PC-3 (cell line): ENCODE measurements around the gene SHTN1. TPM values are rescaled to one million over a fixed set of nuclear protein-coding genes. Genes with fewer than 3 reads are reported as not detected.

Experiments
- ATAC-seq: fragments of 200-7000 bp; cut with Tn5 transposase; 2 replicates; pipeline ENCODE4 v1.9.1; 2020; ENCODE audit warnings: mild to moderate bottlenecking, moderate library complexity
- BruUV-seq: library from RNA; stranded (reverse); fragments of 400-500 nt; replicated peaks from 2 replicates; lab custom pipeline; 2021; lab: Mats Ljungman, UMichigan
- CTCF ChIA-PET: fragments of 300-600 bp; sonication (Branson Sonifier 250); formaldehyde crosslinking; loops from one replicate; lab custom pipeline; 2022; ENCODE audit warnings: antibody characterized with exemption; lab: Charles Lee
- POLR2A ChIA-PET: fragments of 300-600 bp; sonication (Branson Sonifier 250); formaldehyde crosslinking; loops from one replicate; lab custom pipeline; 2022; ENCODE audit warnings: antibody characterized with exemption; ENCODE audit not compliant: unreplicated experiment; lab: Charles Lee
- DNase-seq: peaks from one replicate; pipeline ENCODE4 v3.0.0-alpha.2; 2015
- H2AFZ ChIP-seq: fragments of 300-600 bp; sonication (generic); 2 replicates; pipeline ENCODE4 v1.6.0; 2016; ENCODE audit warnings: antibody characterized with exemption, low read length
- H3F3A ChIP-seq: fragments of 300-600 bp; sonication (generic); one replicate; pipeline ENCODE4 v1.6.0; 2017; ENCODE audit warnings: antibody characterized with exemption, low read length, control low read depth, mild to moderate bottlenecking; ENCODE audit not compliant: unreplicated experiment
- H3K27ac ChIP-seq: fragments of 300-600 bp; sonication (generic); 2 replicates; pipeline ENCODE4 v1.5.1; 2016; ENCODE audit warnings: mild to moderate bottlenecking, low read length
- H3K27me3 ChIP-seq: fragments of 300-600 bp; sonication (generic); 2 replicates; pipeline ENCODE4 v1.6.1; 2016; ENCODE audit warnings: low read length, mixed read lengths
- H3K36me3 ChIP-seq: fragments of 300-600 bp; sonication (generic); 2 replicates; pipeline ENCODE4 v1.6.1; 2016; ENCODE audit warnings: low read depth, mixed run types, low read length, mixed read lengths
- H3K4me1 ChIP-seq: fragments of 300-600 bp; sonication (generic); 2 replicates; pipeline ENCODE4 v1.5.1; 2016; ENCODE audit warnings: low read length; ENCODE audit not compliant: insufficient read depth
- H3K4me2 ChIP-seq: fragments of 300-600 bp; sonication (generic); 2 replicates; pipeline ENCODE4 v1.6.0; 2016; ENCODE audit warnings: low read length
- H3K4me3 ChIP-seq: fragments of 300-600 bp; sonication (generic); 2 replicates; pipeline ENCODE4 v1.5.1; 2016; ENCODE audit warnings: mild to moderate bottlenecking, low read length, mixed read lengths
- H3K79me2 ChIP-seq: fragments of 300-600 bp; sonication (generic); 2 replicates; pipeline ENCODE4 v1.6.1; 2017; ENCODE audit warnings: low read length, mixed read lengths
- H3K9ac ChIP-seq: fragments of 300-600 bp; sonication (generic); 2 replicates; pipeline ENCODE4 v1.6.0; 2016; ENCODE audit warnings: mild to moderate bottlenecking, low read length
- H3K9me2 ChIP-seq: fragments of 300-600 bp; sonication (generic); replicated peaks from 2 replicates; pipeline ENCODE4 v1.6.1; 2016; ENCODE audit warnings: mixed run types, low read length, mixed read lengths
- H3K9me3 ChIP-seq: fragments of 300-600 bp; sonication (generic); 2 replicates; pipeline ENCODE4 v1.6.1; 2016; ENCODE audit warnings: low read length, mixed read lengths
- H4K20me1 ChIP-seq: fragments of 300-600 bp; sonication (generic); 2 replicates; pipeline ENCODE4 v1.6.1; 2016; ENCODE audit warnings: low read length, mixed read lengths
- EZH2 ChIP-seq: fragments of 300-600 bp; sonication (generic); IDR thresholded peaks from one replicate; pipeline ENCODE4 v1.6.1; 2017; ENCODE audit warnings: antibody characterized with exemption, mild to moderate bottlenecking, low read length; ENCODE audit not compliant: unreplicated experiment
- EZH2phosphoT487 ChIP-seq: fragments of 300-600 bp; sonication (generic); IDR thresholded peaks from 2 replicates; pipeline ENCODE4 v1.6.1; 2018; ENCODE audit warnings: mild to moderate bottlenecking, antibody characterized with exemption, low read length, borderline replicate concordance
- intact Hi-C: fragments of 100-400 bp; cut with micrococcal nuclease; formaldehyde crosslinking; loops from 2 replicates; pipeline ENCODE4 v1.9.0; 2023
- total RNA-seq: library from RNA; depleted of rRNA; stranded (reverse); fragments of >200 nt; gene quantifications from 2 replicates; pipeline ENCODE4 v1.2.3, GENCODE V29; 2014
- TF ChIP-seq, protein P1 (sequence below): fragments of 300-600 bp; sonication (generic); conservative IDR thresholded peaks from 2 replicates; pipeline ENCODE4 v1.5.1; 2017; ENCODE audit warnings: antibody characterized with exemption, low read depth, mild to moderate bottlenecking, low read length

Gene SHTN1
- total RNA-seq, 1 experiment from 2014 or later = 13.0 TPM

DNA sequence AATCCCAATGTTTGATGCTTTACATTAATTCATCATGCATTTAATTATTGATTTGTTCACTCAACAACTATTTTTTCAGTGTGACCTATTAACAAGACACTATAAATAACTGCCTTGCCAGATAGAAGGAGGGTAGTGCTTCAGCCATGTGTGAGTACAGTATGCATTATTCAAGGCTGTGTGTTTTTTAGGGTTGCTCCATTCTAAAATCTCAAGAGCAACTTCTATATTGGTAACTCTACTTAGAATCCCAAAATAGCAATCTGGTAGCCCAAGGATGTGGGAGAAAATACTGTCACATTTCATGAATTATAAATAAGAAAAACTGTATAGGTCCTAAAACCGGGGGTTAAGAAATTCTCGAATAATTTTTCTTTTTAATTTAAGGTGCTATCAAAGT lies 85.8 kb downstream of the SHTN1 start:
- POLR2A ChIA-PET = no interaction called here
- intact Hi-C loops = no loop called here
- Histone ChIP-seq H3K4me3 (no peak overlapping the region), H3K79me2 (no peaks in the 10 kb centered on the region), H3K9me3 (no peaks in the 10 kb centered on the region), H3K27me3 (no peaks in the 10 kb centered on the region), H3K4me2 (no peak overlapping the region), H3K4me1 (no peaks in the 10 kb centered on the region), H3K9ac (no peak overlapping the region), H3F3A (no peaks in the 10 kb centered on the region), H2AFZ (no peak overlapping the region), H3K9me2 (no peaks in the 10 kb centered on the region), H3K36me3 (peaks cover 16% of the 10 kb centered on the region; the same call in 1 of the 2 replicates), H3K27ac (no peak overlapping the region), H4K20me1 (no peaks in the 10 kb centered on the region)
- DNase-seq (no peak), ATAC-seq (no peak)
- CTCF ChIA-PET = no interaction called here
- TF ChIP-seq, protein P1, sequence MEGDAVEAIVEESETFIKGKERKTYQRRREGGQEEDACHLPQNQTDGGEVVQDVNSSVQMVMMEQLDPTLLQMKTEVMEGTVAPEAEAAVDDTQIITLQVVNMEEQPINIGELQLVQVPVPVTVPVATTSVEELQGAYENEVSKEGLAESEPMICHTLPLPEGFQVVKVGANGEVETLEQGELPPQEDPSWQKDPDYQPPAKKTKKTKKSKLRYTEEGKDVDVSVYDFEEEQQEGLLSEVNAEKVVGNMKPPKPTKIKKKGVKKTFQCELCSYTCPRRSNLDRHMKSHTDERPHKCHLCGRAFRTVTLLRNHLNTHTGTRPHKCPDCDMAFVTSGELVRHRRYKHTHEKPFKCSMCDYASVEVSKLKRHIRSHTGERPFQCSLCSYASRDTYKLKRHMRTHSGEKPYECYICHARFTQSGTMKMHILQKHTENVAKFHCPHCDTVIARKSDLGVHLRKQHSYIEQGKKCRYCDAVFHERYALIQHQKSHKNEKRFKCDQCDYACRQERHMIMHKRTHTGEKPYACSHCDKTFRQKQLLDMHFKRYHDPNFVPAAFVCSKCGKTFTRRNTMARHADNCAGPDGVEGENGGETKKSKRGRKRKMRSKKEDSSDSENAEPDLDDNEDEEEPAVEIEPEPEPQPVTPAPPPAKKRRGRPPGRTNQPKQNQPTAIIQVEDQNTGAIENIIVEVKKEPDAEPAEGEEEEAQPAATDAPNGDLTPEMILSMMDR = no peak
- TF ChIP-seq EZH2phosphoT487 (no peak), EZH2 (no peak)
- BruUV-seq = no TSS peak

DNA sequence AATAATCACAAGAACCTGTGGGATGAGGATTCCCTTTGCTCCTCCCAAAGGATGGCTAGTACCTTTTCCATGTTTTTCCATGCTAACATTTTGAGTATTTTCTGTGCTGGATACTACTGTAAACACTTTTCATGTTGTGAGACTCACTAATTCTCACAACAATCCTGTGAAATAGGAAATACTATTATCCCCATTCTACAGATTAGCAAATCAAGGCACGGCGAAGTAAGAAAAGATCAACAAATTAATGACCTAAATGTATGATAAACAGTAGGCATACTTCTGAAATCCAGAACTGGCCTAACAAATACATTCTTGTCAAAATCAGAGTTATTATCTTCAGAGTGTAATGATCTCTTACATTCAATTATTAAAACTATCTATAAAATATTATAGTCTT lies 86.4 kb downstream of the SHTN1 start:
- POLR2A ChIA-PET = no interaction called here
- peaks cover 16% of the 10 kb centered on the region; the same call in 1 of the 2 replicates for H3K36me3 ChIP-seq
- H3K9ac ChIP-seq = no peak overlapping the region
- H3K4me1 ChIP-seq = no peaks in the 10 kb centered on the region
- H4K20me1 ChIP-seq = no peaks in the 10 kb centered on the region
- no peak overlapping the region for H3K4me3 ChIP-seq
- intact Hi-C loops = no loop called here
- H3F3A ChIP-seq = no peaks in the 10 kb centered on the region
- H3K79me2 ChIP-seq = no peaks in the 10 kb centered on the region
- H2AFZ ChIP-seq = no peak overlapping the region
- H3K27me3 ChIP-seq = no peaks in the 10 kb centered on the region
- BruUV-seq = no TSS peak
- H3K4me2 ChIP-seq = no peak overlapping the region
- ATAC-seq = no peak
- TF ChIP-seq, protein P1 = no peak
- no peak for TF ChIP-seq EZH2
- TF ChIP-seq EZH2phosphoT487 = no peak
- CTCF ChIA-PET = no interaction called here
- no peaks in the 10 kb centered on the region for H3K9me3 ChIP-seq
- H3K9me2 ChIP-seq = no peaks in the 10 kb centered on the region
- no peak for DNase-seq
- no peak overlapping the region for H3K27ac ChIP-seq

DNA sequence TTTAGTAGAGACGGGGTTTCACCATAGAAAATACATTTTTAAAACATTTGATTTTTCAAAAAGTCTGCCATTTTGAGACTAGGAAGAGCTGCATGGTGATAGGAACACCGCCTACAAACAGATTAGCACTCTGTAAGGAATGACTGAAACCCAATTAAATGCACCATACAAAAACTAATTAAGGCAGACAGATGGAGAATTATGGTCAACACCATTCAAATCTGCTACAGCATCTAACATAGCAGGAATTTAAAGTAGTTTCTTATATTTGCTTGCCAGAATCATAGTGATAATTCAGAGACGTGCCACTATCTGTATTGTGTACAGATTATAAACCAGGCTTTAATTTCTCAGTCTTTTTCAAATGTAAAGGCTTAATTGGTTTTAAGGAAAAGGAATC lies 87.5 kb downstream of the SHTN1 start:
- Histone ChIP-seq H3K9ac (no peak overlapping the region), H3K4me2 (no peak overlapping the region), H3K27me3 (no peaks in the 10 kb centered on the region), H2AFZ (no peak overlapping the region), H3K4me1 (no peaks in the 10 kb centered on the region), H3K9me2 (no peaks in the 10 kb centered on the region), H3K9me3 (no peaks in the 10 kb centered on the region), H4K20me1 (no peaks in the 10 kb centered on the region), H3K27ac (no peak overlapping the region), H3K36me3 (peaks cover 18% of the 10 kb centered on the region; the same call in 1 of the 2 replicates), H3K4me3 (no peak overlapping the region), H3F3A (no peaks in the 10 kb centered on the region), H3K79me2 (no peaks in the 10 kb centered on the region)
- CTCF ChIA-PET = no interaction called here
- BruUV-seq = no TSS peak
- TF ChIP-seq EZH2 = no peak
- TF ChIP-seq, protein P1 = no peak
- TF ChIP-seq EZH2phosphoT487 = no peak
- POLR2A ChIA-PET = no interaction called here
- DNase-seq (no peak), ATAC-seq (no peak)
- intact Hi-C loops = no loop called here
